Islet of Langerhans (tissue), 1 donor: ENCODE results near the gene LAMA1.

Experiments
- FAIRE-seq: peaks from one replicate; lab custom pipeline; 2011; peaks lifted over from hg19 to GRCh38; lab: Jason Lieb, UNC

LAMA1 gene

DNA sequence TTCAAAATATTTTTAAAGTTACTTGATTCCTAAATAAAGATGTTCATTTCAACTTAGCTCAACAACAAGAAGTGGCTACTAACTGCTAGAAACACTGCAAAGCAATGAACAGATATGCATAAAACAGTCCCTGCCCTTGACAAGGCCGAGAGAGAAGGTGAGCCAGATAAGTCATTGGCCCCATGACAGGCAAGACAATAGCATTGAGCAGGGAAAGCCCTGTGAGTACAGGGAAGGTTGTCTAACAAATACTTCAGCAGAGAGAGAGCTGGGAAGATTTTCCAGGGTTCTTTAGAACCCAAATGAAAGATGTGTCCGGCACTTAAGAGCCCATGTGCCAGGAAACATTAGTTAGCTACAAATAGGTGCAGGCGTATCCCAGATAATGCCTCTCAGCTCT is 4.7 kb downstream of the LAMA1 start:
- FAIRE-seq: no peak

DNA sequence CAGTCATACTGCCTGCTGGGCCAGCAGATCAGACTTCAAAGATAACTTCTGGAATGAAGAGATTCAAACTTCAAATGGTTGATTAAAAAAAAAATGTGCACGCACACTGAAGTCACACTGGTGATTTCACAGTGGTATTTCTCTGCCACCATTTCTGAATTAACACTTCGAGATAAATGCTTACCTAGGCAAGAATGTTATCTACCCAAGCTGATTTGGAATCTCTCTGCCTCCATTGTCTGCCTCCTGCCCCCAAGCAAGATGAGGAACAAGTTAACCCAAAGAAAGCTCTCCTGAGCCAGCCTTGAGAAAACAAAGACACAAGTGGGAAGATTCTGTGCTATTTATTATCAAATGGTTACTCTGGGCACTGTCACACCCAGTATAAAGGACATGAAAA is 6.5 kb downstream of the LAMA1 start:
- no peak for FAIRE-seq

DNA sequence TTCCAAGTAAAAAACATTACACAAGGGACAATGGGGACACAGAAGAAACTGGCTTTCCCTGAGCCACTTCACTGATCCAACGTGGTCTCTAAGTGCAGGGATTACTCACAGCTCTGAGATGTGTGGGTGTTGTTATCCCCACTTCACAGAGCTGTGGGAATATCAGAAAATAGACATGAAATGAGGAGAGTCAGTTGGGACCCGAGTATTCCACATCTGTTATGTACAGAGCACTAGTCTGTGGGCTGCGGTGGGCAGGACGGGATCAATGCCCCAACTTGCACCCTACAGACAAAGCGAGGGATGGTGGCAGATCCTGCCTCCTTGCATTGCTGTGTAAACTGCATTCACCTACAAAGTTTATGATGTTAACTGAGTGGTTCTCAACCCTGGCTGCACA is 11.7 kb downstream of the LAMA1 start:
- FAIRE-seq: no peak

DNA sequence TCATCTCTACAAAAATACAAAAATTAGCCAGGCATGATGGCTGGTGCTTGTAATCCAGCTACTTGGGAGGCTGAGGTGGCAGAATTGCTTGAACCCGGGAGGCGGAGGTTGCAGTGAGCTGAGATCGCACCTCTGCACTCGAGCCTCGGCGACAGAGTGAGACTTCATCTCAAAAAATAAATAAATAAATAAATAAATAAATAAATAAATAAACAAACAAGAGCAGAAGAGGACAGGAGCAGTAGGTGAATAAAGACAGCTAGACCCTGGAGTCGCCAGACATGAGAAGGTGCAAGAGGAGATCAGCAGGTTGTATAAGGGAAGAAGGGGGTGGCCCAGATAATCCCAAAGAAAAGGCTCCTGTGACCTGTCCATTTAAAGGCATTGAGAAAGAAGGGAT is 12.3 kb downstream of the LAMA1 start:
- FAIRE-seq: no peak

DNA sequence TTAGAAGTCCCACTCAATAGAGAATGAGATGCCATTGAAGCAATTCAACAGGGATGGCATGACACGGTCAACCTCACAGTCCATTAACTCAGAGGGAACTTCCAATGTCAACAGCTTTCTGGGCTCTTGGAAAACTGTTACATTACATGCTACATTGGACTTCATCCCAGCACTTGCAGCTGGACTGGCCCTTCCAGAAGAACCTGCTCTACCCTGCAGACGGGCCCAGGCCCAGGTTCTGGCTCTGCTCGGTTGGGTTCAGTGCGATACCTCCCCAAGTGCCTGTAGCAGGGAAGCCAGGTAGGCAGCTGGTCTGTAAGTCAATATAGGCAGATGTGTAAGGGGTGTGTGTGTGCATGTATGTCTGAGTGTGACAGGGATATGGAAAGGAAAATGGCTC is 12.9 kb downstream of the LAMA1 start:
- FAIRE-seq: no peak

DNA sequence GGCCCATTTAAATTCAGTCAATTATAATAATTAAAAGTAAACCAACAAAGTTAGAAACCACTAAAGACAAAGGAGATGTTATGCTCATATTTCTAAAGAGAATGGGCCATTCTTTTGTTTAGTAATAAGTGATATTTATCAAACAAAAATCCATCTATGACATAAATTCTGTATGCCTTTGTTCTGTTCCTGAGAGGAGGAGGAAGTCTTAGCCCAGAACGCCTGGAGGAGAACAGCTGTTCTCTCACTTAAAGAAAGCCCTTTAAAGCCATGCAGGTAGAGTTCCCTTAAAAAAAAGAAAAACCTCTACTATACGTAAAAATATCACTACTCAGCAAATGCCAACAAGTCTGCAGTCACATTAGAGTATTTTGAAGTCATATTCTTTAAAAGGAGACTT is 15.5 kb downstream of the LAMA1 start:
- FAIRE-seq: no peak

DNA sequence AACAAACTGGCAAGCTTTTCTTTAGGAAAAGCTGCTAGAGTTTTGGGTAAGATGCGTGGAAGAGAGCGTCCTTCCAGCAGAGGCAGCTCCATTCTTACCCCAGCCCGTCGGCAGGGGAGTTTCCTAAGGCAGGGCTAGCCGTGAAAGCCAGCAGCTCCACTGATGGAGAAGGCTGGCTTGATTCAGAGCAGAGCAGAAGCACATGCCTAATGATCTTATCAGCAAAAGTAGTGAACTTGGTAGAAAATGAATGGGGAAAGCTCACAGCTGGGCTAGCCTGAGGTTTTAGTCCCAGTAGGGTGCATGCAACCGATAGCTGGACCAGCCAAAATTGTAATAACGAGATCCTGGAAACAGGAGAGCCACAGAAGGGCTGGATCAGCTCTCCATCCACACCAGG is 20.8 kb downstream of the LAMA1 start:
- FAIRE-seq: no peak

DNA sequence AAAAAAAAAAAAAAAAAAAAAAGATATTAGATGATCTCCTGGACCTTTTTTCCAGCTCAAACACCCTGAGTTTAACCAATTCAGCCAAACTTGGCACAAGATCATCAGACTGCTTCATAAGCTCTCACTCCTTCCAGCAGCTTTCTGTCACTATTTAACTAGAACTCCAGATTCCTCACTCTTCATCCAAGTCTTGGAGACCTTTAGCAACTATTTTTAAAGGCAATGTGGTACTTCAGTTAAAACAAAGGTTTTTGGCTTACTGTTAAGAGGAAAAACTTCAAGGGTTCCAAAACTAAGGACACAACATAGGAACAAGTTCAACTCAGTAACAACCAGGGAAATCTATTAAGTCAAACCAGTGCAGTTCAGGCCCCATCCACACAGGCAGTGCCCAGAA is 23.2 kb downstream of the LAMA1 start:
- no peak for FAIRE-seq

DNA sequence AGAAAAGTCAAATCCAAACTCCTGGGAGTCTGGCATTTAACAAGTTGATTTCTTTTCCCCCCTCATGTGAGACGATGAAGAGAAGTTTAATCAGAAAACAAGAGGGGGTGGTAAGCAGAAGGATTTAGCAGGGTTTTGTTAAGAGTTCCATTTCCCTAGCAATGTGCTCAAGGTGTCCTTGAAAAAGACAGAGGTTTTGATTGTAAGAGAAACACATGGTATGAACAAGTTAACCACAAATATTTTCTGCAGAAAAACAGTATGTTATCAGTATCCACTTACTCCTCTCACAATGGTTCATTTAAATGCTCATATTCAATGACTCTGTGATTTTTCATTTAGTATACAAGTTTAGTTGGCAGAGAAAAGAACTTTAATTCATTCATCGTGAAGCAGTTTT is 26.8 kb downstream of the LAMA1 start:
- no peak for FAIRE-seq

DNA sequence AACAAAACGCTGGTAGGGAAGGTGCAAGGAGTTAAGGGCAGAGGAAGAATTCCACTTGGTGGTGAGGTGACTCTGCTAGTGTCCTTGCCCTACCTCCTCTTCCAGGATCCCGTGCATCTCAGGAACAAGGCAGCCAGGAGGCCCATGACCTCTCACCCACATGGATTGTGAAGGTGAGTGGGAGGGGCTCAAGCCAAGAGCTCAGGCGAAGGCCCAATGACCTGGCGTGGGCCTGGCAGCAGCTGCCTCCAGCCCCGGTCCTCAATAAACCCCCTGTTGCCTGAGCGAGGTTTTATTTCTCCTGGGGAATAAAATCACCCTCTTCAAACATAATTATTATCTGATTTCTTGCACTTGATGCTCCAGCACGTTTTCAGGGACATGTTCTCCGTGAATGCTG is 28.2 kb downstream of the LAMA1 start:
- FAIRE-seq: no peak

DNA sequence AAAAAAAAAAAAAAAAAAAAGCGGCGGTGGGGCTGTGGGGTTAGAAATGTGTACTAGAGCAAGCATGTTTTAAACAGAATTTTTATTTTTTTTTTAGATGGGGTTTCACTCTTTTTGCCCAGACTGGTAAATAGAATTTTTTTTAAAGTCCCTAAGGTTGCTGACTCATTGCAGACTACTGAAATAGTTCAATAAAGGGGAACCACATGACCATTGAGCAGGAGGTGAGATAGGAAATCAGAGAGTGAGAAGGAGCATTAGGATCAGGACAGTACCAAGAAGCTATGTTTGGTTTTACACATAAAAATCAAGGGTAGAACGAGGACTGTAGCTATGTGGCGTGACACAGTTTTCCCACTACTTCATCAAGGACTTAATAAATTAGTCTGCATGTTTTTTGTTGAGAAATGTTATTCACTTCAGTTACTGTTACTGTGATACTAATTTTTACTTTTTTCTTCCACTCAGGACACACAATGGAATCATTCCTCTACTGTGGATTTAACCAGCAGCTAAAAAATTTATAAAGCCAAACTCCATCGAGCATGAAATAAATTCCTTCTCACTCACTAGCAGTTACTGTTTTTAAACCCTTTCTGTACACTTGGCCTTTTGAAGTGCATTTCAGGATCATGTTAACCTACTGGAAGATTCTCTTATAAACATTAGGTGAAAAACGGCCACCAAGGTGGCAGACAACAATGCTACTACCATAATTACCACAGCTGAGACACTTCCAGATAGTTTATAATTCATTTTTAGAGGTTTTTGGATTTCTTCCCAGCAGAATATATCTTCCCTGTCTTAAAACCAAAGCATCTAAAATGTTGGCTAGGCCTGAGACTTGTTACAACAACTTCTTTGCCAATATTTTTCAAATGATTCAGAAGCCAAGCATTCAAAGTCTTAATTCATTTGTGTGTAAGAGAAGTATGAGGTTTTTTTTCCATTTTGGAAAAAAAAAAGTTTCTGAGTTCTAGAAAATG is 33.2 kb downstream of the LAMA1 start:
- FAIRE-seq: no peak

DNA sequence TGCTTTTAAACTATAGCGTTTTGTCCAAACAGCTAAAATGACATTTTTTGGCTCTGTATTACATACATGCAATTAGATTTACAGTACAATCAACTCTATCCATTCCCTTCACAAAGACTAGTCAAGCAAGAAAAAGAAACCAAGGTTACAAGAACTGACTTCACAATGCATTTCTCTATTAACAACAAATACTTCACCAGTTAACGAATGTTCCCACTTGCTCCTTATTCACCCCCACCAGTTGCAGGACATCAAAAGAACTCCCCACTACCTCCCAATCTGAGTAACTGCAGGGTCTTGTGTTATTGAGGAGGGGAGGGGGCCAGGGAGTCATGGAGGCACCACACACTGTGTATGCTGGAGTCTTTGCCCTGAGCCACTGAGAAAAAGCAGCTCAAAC is 34.9 kb downstream of the LAMA1 start:
- no peak for FAIRE-seq

DNA sequence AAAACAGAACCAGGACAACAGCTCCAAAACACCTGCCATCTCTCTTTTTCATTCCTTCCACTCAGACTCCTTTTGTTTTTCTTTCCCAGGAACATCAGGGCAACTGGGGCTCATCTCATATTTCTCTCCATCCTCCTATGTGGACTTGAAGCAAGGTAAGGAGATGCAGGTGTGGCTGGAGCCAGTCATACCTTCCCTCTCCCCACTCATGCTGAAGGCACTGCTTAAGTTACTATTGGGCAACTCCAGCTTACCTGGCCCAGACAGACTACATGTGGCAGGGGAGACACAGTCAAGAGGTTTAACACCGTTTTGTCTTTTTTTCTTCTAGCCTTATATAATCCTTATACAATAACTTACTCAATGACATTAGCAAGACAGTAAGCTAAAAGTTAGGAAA is 38.4 kb downstream of the LAMA1 start:
- no peak for FAIRE-seq

DNA sequence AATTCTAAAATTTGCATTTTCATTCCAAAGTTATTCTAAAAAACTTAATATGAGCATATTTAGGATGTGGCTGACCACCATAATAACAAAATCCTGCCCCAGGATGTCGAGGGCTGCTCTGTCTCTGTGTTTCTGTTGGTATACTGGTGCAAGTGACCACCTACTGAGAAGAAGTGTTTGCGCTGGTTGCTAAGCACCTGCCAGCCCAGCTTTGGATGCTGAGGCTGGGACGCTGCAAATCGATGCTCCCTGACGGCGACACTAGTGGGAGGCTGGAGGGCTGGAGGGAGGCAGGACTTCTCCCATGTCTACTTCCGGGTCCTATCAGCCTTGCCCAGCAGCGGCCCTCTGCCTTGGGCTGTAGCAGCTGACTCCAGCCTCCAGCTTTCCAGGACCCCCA is 45.0 kb downstream of the LAMA1 start:
- FAIRE-seq: no peak

DNA sequence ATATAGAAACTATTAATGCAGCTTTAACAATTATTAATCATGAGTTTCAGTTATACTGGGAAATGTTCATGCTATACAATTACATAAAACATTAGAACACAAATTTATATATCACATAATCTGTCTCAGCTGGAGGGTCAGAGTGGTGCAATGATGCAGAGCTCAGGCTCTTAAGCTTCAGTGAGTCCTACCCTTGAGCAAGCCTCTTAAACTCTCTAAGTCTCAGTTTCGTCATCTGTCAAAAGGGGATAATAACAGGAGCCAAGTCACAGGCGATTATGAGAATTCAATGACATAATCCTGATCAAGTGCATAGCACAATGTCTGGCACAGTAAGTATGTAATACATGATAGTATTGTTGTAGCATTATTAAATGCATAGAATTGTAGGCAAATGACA is 46.0 kb downstream of the LAMA1 start:
- FAIRE-seq: no peak

DNA sequence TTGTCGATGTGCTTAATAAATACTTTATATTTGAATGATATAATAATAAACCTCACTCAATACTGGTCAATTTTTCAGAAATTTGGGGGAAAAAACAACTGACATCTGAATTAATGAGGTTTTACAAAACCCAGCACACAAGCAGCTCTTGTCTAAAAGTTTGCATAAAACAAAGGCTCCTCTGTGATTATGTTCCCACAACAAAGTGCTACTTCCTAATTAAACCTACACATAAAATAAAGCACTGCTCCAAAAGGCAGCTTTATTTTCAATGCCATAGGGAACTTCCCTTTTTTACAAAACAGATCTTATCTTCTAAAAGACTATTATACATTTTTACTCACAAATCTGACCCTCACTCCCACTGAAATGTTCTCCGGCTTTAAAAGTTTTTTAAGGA is 47.1 kb downstream of the LAMA1 start:
- no peak for FAIRE-seq

DNA sequence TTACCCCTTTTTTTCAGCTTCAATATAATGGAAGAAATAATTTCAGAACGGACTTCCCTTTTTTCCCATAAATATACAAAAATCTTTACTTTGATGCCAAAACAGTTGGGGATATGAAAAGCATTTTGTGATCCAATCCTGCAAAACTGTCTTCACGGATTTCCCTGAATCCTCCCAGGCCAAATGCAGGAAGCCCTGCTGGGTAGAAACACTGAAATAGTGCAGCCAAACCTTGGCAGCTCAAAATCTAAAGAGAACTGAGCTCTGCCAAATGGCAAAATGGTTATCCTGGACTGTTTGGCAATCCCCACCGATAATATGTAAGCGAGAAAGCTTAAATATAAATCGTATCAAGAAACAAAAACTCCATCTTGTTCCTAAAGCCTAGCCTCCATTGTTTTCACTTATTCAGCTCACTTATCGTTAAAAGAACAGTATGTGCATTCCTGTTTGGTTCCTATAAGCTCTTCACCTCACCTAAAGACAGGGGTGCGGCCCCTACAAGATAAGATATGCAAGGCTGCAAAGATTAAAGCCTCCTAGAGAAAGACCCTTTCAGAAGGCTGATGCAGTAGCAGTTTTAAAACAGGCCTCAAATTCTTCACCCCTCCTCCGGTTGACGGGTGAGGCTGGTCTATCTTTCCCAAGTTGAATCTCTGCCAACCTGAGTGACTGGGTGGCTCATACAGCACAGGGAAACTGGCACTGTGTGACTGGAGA is 48.6 kb downstream of the LAMA1 start:
- FAIRE-seq: no peak

DNA sequence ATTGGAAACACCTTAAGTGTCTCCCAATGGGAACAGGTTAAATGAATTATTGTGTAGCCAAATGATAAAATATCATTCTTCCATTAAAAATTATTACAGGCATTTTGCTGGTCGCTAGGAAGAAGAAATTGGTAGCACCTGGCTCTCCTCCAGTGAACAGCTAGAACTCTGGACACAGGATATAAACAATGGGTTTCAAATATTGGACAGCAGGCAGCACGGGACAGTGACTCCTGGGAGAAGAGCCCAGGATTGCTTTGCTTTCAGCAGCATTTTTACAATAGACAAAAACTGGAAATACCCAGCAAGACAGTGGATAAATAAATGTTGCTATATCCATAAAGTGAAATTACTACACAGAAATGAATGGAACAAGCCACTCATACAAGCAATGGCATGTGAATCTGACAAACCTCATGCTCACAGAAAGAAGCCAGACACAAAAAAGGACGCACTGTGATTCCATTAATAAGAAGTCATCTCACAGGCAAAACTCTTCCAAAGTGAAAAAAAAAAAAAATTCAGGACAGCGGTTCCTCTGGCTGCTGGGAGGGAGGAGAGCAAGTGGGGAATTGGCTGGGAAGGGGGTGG is 50.5 kb downstream of the LAMA1 start:
- FAIRE-seq: no peak

DNA sequence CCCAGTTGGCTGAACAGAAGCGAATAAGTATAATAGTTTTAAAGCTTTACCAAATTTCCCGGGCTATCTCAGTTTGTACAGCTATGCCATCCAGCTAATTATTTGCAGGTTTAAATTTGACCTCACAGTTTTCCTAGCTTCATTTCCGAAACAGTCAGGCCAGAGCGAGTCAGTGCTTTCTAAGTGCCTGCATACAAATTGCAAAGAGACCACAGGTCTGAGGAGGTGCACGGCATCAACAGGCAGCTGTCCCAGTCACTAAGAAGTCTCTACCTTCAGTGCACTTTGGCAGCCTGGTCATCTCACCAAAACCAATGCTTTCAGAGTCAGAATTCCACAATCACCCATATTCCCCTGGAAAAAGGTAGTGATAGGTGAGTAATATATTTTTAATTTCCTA is 51.9 kb downstream of the LAMA1 start:
- no peak for FAIRE-seq

DNA sequence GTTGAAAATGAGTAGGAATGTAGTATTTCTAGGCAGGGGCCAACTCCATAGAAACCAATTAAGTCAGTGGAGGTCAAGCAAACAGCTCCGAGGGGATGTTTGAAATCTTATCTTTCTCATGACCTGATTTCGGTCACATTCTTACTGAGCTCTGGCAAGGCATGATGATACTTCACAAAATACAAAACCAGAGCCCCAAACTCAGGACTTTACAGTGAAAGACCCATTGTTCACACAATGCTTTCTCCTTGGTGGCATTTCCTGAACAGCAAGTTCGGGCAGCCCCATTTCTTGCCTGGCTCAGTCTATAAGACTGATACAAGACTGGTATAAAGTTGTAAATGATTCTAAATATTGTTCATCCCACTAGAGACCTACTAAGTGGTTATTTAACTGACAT is 53.3 kb downstream of the LAMA1 start:
- FAIRE-seq: no peak

DNA sequence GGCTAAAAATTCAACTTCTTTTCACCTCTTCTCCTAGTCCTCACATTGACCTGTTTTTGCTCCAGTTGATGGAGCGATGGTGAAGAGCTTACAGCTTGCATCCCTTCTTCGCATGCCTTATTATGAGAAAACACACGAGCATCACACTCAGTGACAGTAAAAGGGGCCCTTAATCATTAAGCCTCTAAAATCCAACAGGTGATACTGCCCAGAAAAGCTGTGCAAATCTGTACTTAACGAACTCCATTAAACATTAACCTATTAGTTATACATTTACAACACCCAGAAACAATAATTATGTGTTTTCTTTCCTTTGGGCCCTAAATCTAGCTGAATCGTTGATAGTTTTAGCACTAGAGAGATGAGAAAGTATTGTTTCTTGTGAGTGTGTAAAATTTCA is 54.8 kb downstream of the LAMA1 start:
- no peak for FAIRE-seq

DNA sequence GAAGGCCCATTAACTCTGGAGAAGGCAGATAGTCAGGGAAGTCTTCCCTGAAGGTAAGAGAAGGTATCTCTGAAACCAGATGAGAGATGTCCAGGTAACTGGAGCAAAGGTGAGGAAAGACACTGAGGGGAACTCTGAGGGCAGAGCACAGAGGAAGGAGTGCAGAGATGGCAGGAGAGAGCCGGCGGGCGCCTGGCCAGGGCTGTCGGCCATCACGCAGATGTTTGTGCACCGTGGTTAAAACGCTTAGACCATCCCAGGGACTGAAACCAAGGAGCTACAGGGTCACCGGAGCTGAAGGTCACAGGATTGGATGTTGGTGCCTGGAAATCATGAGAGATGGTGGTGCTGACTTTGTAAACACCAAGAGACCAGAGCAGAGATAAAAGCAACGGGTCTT is 55.4 kb downstream of the LAMA1 start:
- FAIRE-seq: no peak

DNA sequence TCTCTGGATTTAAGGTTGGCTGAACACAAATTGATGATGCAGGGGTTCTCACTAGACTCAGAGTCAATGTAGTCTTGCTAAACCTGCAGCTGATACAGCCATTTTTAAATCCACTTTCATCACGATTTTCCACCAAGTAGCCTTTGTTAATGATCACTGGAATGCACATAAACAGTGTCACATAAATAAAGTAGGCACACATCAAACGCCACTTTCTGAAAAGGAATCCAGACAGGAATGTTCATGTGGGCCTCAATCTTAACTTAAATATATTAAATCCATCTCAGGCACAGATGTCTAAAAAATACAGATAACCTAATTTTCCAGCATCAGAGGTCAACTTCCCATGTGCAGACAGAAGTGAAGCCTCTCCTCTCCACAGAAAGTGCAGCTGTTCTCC is 58.3 kb downstream of the LAMA1 start:
- FAIRE-seq: no peak
